Liver (tissue), 9 donors: Measurements from ENCODE around the gene FBXO48. TPM values are rescaled to one million over a fixed set of nuclear protein-coding genes. Genes with fewer than 3 reads are reported as not detected.

Experiments
- DNase-seq: peaks from one replicate; pipeline ENCODE4 v3.0.0-alpha.2; 2017; ENCODE audit warnings: low spot score
- H3K27ac ChIP-seq, 2 donors: one replicate each; pipeline ENCODE4 v1.7.0; 2013; ENCODE audit warnings: inconsistent platforms in 2 of 2, low read length in 2 of 2, control low read depth in 1 of 2, low read depth in 1 of 2, mild to moderate bottlenecking in 1 of 2
- H3K27me3 ChIP-seq, 4 donors: one replicate each; pipeline versions ENCODE4 v1.6.1 to v1.7.0; 2013; ENCODE audit warnings: low read length in 3 of 4, inconsistent platforms in 1 of 4, mild to moderate bottlenecking in 1 of 4, moderate library complexity in 1 of 4; ENCODE audit not compliant: control insufficient read depth in 4 of 4, insufficient read depth in 4 of 4
- H3K36me3 ChIP-seq, 4 donors: one replicate each; pipeline versions ENCODE4 v1.6.1 to v1.7.0; 2013; ENCODE audit warnings: low read length in 3 of 4, mild to moderate bottlenecking in 3 of 4, low read depth in 1 of 4, moderate library complexity in 1 of 4; ENCODE audit not compliant: control insufficient read depth in 4 of 4, insufficient read depth in 3 of 4
- H3K4me1 ChIP-seq, 4 donors: one replicate each; pipeline versions ENCODE4 v1.6.1 to v1.7.0; 2013; ENCODE audit warnings: low read length in 3 of 4, mild to moderate bottlenecking in 3 of 4, moderate library complexity in 1 of 4; ENCODE audit not compliant: control insufficient read depth in 4 of 4, insufficient read depth in 4 of 4
- H3K4me3 ChIP-seq, 3 donors: one replicate each; pipeline versions ENCODE4 v1.6.1 to v1.7.0; 2013; ENCODE audit warnings: low read length in 3 of 3, control low read depth in 1 of 3, low read depth in 1 of 3, mild to moderate bottlenecking in 1 of 3
- H3K9ac ChIP-seq, 2 donors: one replicate each; pipeline ENCODE4 v1.7.0; 2013; ENCODE audit warnings: low read length in 2 of 2, mild to moderate bottlenecking in 2 of 2, moderate library complexity in 2 of 2, control low read depth in 1 of 2, low read depth in 1 of 2
- H3K9me3 ChIP-seq, 4 donors: one replicate each; pipeline versions ENCODE4 v1.6.1 to v1.7.0; 2013; ENCODE audit warnings: low read length in 3 of 4; ENCODE audit not compliant: control insufficient read depth in 4 of 4
- ATF3 ChIP-seq: IDR thresholded peaks from 2 replicates; pipeline ENCODE4 v1.6.1; 2016; ENCODE audit warnings: antibody characterized with exemption
- CTCF ChIP-seq: fragments of 150-350 bp; IDR thresholded peaks from 2 replicates; pipeline ENCODE4 v1.5.1; 2017; ENCODE audit warnings: improper control_type of control experiment, low read depth, low read length; ENCODE audit not compliant: missing input control
- EGR1 ChIP-seq, 2 donors: IDR thresholded peaks; 2 replicates each; pipeline ENCODE4 v1.6.1; 2016 to 2018; ENCODE audit warnings: antibody characterized with exemption in 2 of 2, low read depth in 2 of 2
- FOXA1 ChIP-seq: IDR thresholded peaks from 2 replicates; pipeline ENCODE4 v1.6.1; 2016; ENCODE audit warnings: antibody characterized with exemption
- FOXA2 ChIP-seq: IDR thresholded peaks from 2 replicates; pipeline ENCODE4 v1.6.1; 2016; ENCODE audit warnings: antibody characterized with exemption
- GABPA ChIP-seq, 2 donors: IDR thresholded peaks in 1 of 2; conservative IDR thresholded peaks in 1 of 2; 2 replicates each; pipeline ENCODE4 v1.6.1; 2016; ENCODE audit warnings: antibody characterized with exemption in 2 of 2, mild to moderate bottlenecking in 1 of 2, moderate library complexity in 1 of 2
- HNF4A ChIP-seq, 2 donors: conservative IDR thresholded peaks; 2 replicates each; pipeline ENCODE4 v1.6.1; 2016; ENCODE audit warnings: antibody characterized with exemption in 2 of 2, mild to moderate bottlenecking in 2 of 2
- HNF4G ChIP-seq: IDR thresholded peaks from 2 replicates; pipeline ENCODE4 v1.6.1; 2016; ENCODE audit warnings: antibody characterized with exemption
- JUND ChIP-seq, 2 donors: IDR thresholded peaks; 2 replicates each; pipeline ENCODE4 v1.6.1; 2016; ENCODE audit warnings: antibody characterized with exemption in 2 of 2
- MAX ChIP-seq: IDR thresholded peaks from 2 replicates; pipeline ENCODE4 v1.6.1; 2016; ENCODE audit warnings: antibody characterized with exemption
- NR2F2 ChIP-seq: IDR thresholded peaks from 2 replicates; pipeline ENCODE4 v1.6.1; 2016; ENCODE audit warnings: antibody characterized with exemption
- RAD21 ChIP-seq, 2 donors: IDR thresholded peaks; 2 replicates each; pipeline ENCODE4 v1.6.1; 2016; ENCODE audit warnings: antibody characterized with exemption in 2 of 2, mild to moderate bottlenecking in 2 of 2
- REST ChIP-seq: IDR thresholded peaks from 2 replicates; pipeline ENCODE4 v1.6.1; 2016; ENCODE audit warnings: antibody characterized with exemption, mild to moderate bottlenecking
- RXRA ChIP-seq, 2 donors: IDR thresholded peaks; 2 replicates each; pipeline ENCODE4 v1.6.1; 2017 to 2018; ENCODE audit warnings: antibody characterized with exemption in 2 of 2, mild to moderate bottlenecking in 1 of 2
- SP1 ChIP-seq: IDR thresholded peaks from 2 replicates; pipeline ENCODE4 v1.6.1; 2018; ENCODE audit warnings: antibody characterized with exemption, mild to moderate bottlenecking
- TAF1 ChIP-seq: conservative IDR thresholded peaks from 2 replicates; pipeline ENCODE4 v1.6.1; 2016; ENCODE audit warnings: antibody characterized with exemption, mild to moderate bottlenecking
- YY1 ChIP-seq: IDR thresholded peaks from 2 replicates; pipeline ENCODE4 v1.6.1; 2016; ENCODE audit warnings: antibody characterized with exemption, mild to moderate bottlenecking
- ZBTB33 ChIP-seq: IDR thresholded peaks from 2 replicates; pipeline ENCODE4 v1.6.1; 2016; ENCODE audit warnings: antibody characterized with exemption
- WGBS: extraction: QIAGEN DNeasy Blood & Tissue Kit; methylation state at CpG from one replicate; pipeline ENCODE4 v1.1.7; 2013; 5-methylcytosine and 5-hydroxymethylcytosine counted together
- polyA plus RNA-seq, 2 donors: library from polyadenylated mRNA; stranded (reverse) in 1 of 2; unstranded in 1 of 2; fragments of 200-250 nt in 1 of 2; fragments of >200 nt in 1 of 2; fragmentation: Nextera tagmentation in 1 of 2; extraction: Ambion mirVana in 1 of 2; gene quantifications; one replicate each; pipeline versions ENCODE4 v1.2.1 to v1.2.3, GENCODE V29; 2013 to 2015
- total RNA-seq, 2 donors: library from RNA; depleted of rRNA; stranded (reverse); fragments of >200 nt; gene quantifications; one replicate each; pipeline ENCODE4 v1.2.3, GENCODE V29; 2014
- donor health status: healthy.
- donor health status: healthy.
- donor health status: healthy.
- donor health status: healthy.
- donor health status: healthy.

FBXO48 gene
- total and polyA plus RNA-seq, 4 donors: 0.45 to 1.0 (median 0.75) TPM

- TF ChIP-seq RXRA (IDR thresholded peaks at IDR 0.05) (no peak), NR2F2 (no peak), TAF1 (no peak), HNF4G (no peak), EGR1 (IDR thresholded peaks at IDR 0.05; ENCODE audit: low read depth in 2 of 2) (no peak), FOXA1 (no peak), SP1 (no peak), GABPA (IDR thresholded peaks at IDR 0.05 in 1 of 2, conservative IDR thresholded peaks at IDR 0.05 in 1 of 2) (no peak), FOXA2 (no peak), HNF4A (conservative IDR thresholded peaks at IDR 0.05) (no peak), ZBTB33 (no peak), ATF3 (no peak), RAD21 (IDR thresholded peaks at IDR 0.05) (no peak), REST (no peak), MAX (no peak), CTCF (no peak), YY1 (no peak), JUND (IDR thresholded peaks at IDR 0.05) (no peak)
- H3K4me3 ChIP-seq: no peak overlapping the region
- DNase-seq: no peak
- no peaks in the 10 kb centered on the region for H3K36me3 ChIP-seq
- no peaks in the 10 kb centered on the region for H3K9me3 ChIP-seq
- no peaks in the 10 kb centered on the region for H3K27me3 ChIP-seq
- H3K4me1 ChIP-seq: no peaks in the 10 kb centered on the region
- 86% methylated on average over 1 of the region's 1 CpG for WGBS
- H3K27ac ChIP-seq: no peak overlapping the region
- H3K9ac ChIP-seq: no peak overlapping the region
These were observed 49.2 kb downstream of the FBXO48 start for GRCh38 chr2:68417926-68418325.
